ENCODE data around the gene CREB3. TPM values are rescaled to one million over a fixed set of nuclear protein-coding genes. Genes with fewer than 3 reads are reported as not detected.

Gene CREB3
- total RNA-seq, 3 donors from 2014 or later = 46.4 to 49.9 (median 47.2) TPM

GRCh38 chr9:35700942-35701341, 31.5 kb upstream of the CREB3 start:
- no peak overlapping the region for H3K27ac ChIP-seq
- H3K4me1 ChIP-seq = no peaks in the 10 kb centered on the region
- intact Hi-C loops (cut with DNase I; ENCODE audit: low total_unique reads) = no loop called here
- H3K27me3 ChIP-seq = no peaks in the 10 kb centered on the region
- no peak overlapping the region for H3K4me3 ChIP-seq
- peaks cover 33% of the 10 kb centered on the region for H3K36me3 ChIP-seq
- DNase-seq (ENCODE audit: low spot score in 2 of 2) = no peak
- H3K9me3 ChIP-seq = no peaks in the 10 kb centered on the region
- TF ChIP-seq POLR2AphosphoS5 (IDR thresholded peaks at IDR 0.05) = no peak
- no peak for TF ChIP-seq CTCF (IDR thresholded peaks at IDR 0.05)
- TF ChIP-seq POLR2A (IDR thresholded peaks at IDR 0.05) = no peak

- Histone ChIP-seq H3K27me3 (no peaks in the 10 kb centered on the region), H3K4me1 (no peaks in the 10 kb centered on the region), H3K4me3 (no peak overlapping the region), H3K9me3 (no peaks in the 10 kb centered on the region), H3K27ac (no peak overlapping the region), H3K36me3 (peaks cover 39% of the 10 kb centered on the region)
- TF ChIP-seq CTCF (IDR thresholded peaks at IDR 0.05) (no peak), POLR2AphosphoS5 (IDR thresholded peaks at IDR 0.05) (no peak), POLR2A (IDR thresholded peaks at IDR 0.05) (no peak)
- intact Hi-C loops (cut with DNase I; ENCODE audit: low total_unique reads) = no loop called here
- no peak for DNase-seq (ENCODE audit: low spot score in 2 of 2)
Observed at GRCh38 chr9:35702696-35703095, 29.8 kb upstream of the CREB3 start.

GRCh38 chr9:35703906-35704672, 28.4 kb upstream of the CREB3 start:
- intact Hi-C loops (cut with DNase I; ENCODE audit: low total_unique reads) = no loop called here
- Histone ChIP-seq H3K9me3 (no peaks in the 10 kb centered on the region), H3K4me1 (no peaks in the 10 kb centered on the region), H3K27me3 (no peaks in the 10 kb centered on the region), H3K4me3 (no peak overlapping the region), H3K36me3 (peaks cover 26% of the 10 kb centered on the region), H3K27ac (peak overlapping the region in 1 of 2 donors; percentile 7)
- TF ChIP-seq CTCF (IDR thresholded peaks at IDR 0.05) (no peak), POLR2A (IDR thresholded peaks at IDR 0.05) (no peak), POLR2AphosphoS5 (IDR thresholded peaks at IDR 0.05) (peak in 1 of 3 donors; percentile 7)
- DNase-seq (ENCODE audit: low spot score in 2 of 2) = no peak

GRCh38 chr9:35705372-35705771, 27.1 kb upstream of the CREB3 start:
- H3K27me3 ChIP-seq = no peaks in the 10 kb centered on the region

More at GRCh38 chr9:35705372-35705771, 27.1 kb upstream of the CREB3 start:
- H3K36me3 ChIP-seq = peaks cover 29% of the 10 kb centered on the region
- no peak for DNase-seq (ENCODE audit: low spot score in 2 of 2)
- no peaks in the 10 kb centered on the region for H3K4me1 ChIP-seq
- no peak overlapping the region for H3K27ac ChIP-seq
- no peak overlapping the region for H3K4me3 ChIP-seq
- H3K9me3 ChIP-seq = no peaks in the 10 kb centered on the region
- intact Hi-C loops (cut with DNase I; ENCODE audit: low total_unique reads) = no loop called here
- TF ChIP-seq POLR2AphosphoS5 (IDR thresholded peaks at IDR 0.05) = no peak
- no peak for TF ChIP-seq POLR2A (IDR thresholded peaks at IDR 0.05)
- TF ChIP-seq CTCF (IDR thresholded peaks at IDR 0.05) = no peak

All from breast epithelium (tissue), 4 donors.